CD4-positive, alpha-beta memory T cell (primary cell): ENCODE results near the gene MTUS2. TPM values are rescaled to one million over a fixed set of nuclear protein-coding genes. Genes with fewer than 3 reads are reported as not detected.

Experiments
- CTCF ChIA-PET: fragments of 350-600 bp; sonication (Branson Sonifier 250); formaldehyde crosslinking; loops from one replicate; lab custom pipeline; 2021; ENCODE audit warnings: inconsistent platforms; ENCODE audit not compliant: partially characterized antibody; lab: Charles Lee
- POLR2A ChIA-PET: fragments of 350-600 bp; sonication (Branson Sonifier 250); formaldehyde crosslinking; loops from one replicate; lab custom pipeline; 2021; ENCODE audit not compliant: partially characterized antibody; lab: Charles Lee
- DNase-seq, 5 donors: peaks; one replicate each; pipeline versions ENCODE4 v3.0.0 to v3.0.0-alpha.2; 2020 to 2022; ENCODE audit warnings: mixed read lengths in 1 of 5
- H3K27ac ChIP-seq: one replicate; pipeline ENCODE4 v1.7.0; 2013; ENCODE audit warnings: low read depth, low read length
- H3K27me3 ChIP-seq: 2 replicates; pipeline ENCODE4 v1.7.0; 2013; ENCODE audit warnings: mild to moderate bottlenecking, low read length, moderate library complexity; ENCODE audit not compliant: insufficient read depth
- H3K36me3 ChIP-seq: 2 replicates; pipeline ENCODE4 v1.7.0; 2013; ENCODE audit warnings: mild to moderate bottlenecking, low read length, moderate library complexity; ENCODE audit not compliant: insufficient read depth
- H3K4me1 ChIP-seq: 2 replicates; pipeline ENCODE4 v1.7.0; 2013; ENCODE audit warnings: mild to moderate bottlenecking, low read length, moderate library complexity; ENCODE audit not compliant: insufficient read depth
- H3K4me3 ChIP-seq, 2 donors: one replicate each; pipeline ENCODE4 v1.7.0; 2013; ENCODE audit warnings: low read length in 2 of 2, mild to moderate bottlenecking in 1 of 2
- H3K9me3 ChIP-seq, 2 donors: one replicate each; pipeline ENCODE4 v1.7.0; 2013; ENCODE audit warnings: low read length in 2 of 2, control low read depth in 1 of 2; ENCODE audit not compliant: control insufficient read depth in 1 of 2
- H3K27ac Mint-ChIP-seq, 7 donors: one replicate each; pipeline ENCODE4 v1.8.0; 2020 to 2021; ENCODE audit warnings: mixed read lengths in 7 of 7, mild to moderate bottlenecking in 6 of 7, inconsistent platforms in 3 of 7, moderate library complexity in 3 of 7
- H3K27me3 Mint-ChIP-seq, 2 donors: one replicate each; pipeline ENCODE4 v1.8.0; 2020 to 2021; ENCODE audit warnings: mixed read lengths in 2 of 2
- H3K36me3 Mint-ChIP-seq, 2 donors: one replicate each; pipeline ENCODE4 v1.8.0; 2020 to 2021; ENCODE audit warnings: mixed read lengths in 2 of 2, inconsistent platforms in 1 of 2, mild to moderate bottlenecking in 1 of 2
- H3K4me1 Mint-ChIP-seq, 4 donors: one replicate each; pipeline ENCODE4 v1.8.0; 2020 to 2021; ENCODE audit warnings: mixed read lengths in 4 of 4, mild to moderate bottlenecking in 1 of 4
- H3K4me3 Mint-ChIP-seq, 8 donors: one replicate each; pipeline ENCODE4 v1.8.0; 2020 to 2021; ENCODE audit warnings: mixed read lengths in 8 of 8, mild to moderate bottlenecking in 7 of 8, moderate library complexity in 6 of 8, inconsistent platforms in 3 of 8
- H3K9me3 Mint-ChIP-seq, 8 donors: one replicate each; pipeline ENCODE4 v1.8.0; 2020 to 2021; ENCODE audit warnings: mixed read lengths in 8 of 8, mild to moderate bottlenecking in 5 of 8, inconsistent platforms in 3 of 8, moderate library complexity in 1 of 8
- intact Hi-C: fragments of 100-400 bp; cut with micrococcal nuclease; formaldehyde crosslinking; loops from one replicate; pipeline ENCODE4 v1.15.1; 2023
- polyA plus RNA-seq, 2 donors: library from polyadenylated mRNA; unstranded; fragments of 300-500 nt; fragmentation: Illumina TruSeq; gene quantifications; one replicate each; pipeline ENCODE4 v1.2.3, GENCODE V29; 2021
- total RNA-seq, 2 experiments: library from RNA; stranded (reverse); gene quantifications; one replicate each; pipeline ENCODE4 v1.2.3, GENCODE V29; 2021

The MTUS2 gene
- total and polyA plus RNA-seq, 4 experiments from 2014 or later = 0.12 to 1.1 (median 0.60) TPM

GRCh38 chr13:28918030-28918429 is 97.9 kb downstream of the MTUS2 start:
- intact Hi-C loops = no loop called here
- no peaks in the 10 kb centered on the region for H3K36me3 ChIP-seq
- no peak overlapping the region for H3K27ac ChIP-seq
- Mint-ChIP-seq H3K4me3 (no peak overlapping the region), H3K27ac (no peak overlapping the region), H3K9me3 (peaks cover 5 to 65% (median 44%) of the 10 kb centered on the region in 8 donors), H3K27me3 (peaks cover 4% of the 10 kb centered on the region in 2 donors), H3K4me1 (no peaks in the 10 kb centered on the region), H3K36me3 (no peaks in the 10 kb centered on the region)
- DNase-seq = no peak
- no peak overlapping the region for H3K4me3 ChIP-seq
- no peaks in the 10 kb centered on the region for H3K27me3 ChIP-seq
- no peaks in the 10 kb centered on the region for H3K4me1 ChIP-seq
- H3K9me3 ChIP-seq = no peaks in the 10 kb centered on the region
- POLR2A ChIA-PET = no interaction called here
- CTCF ChIA-PET = no interaction called here

GRCh38 chr13:28922341-28922740 is 102.2 kb downstream of the MTUS2 start:
- Mint-ChIP-seq H3K27me3 (peaks cover under 1 to 2% of the 10 kb centered on the region in 2 donors), H3K36me3 (no peaks in the 10 kb centered on the region), H3K4me3 (no peak overlapping the region), H3K27ac (no peak overlapping the region), H3K9me3 (peaks cover 2 to 43% (median 21%) of the 10 kb centered on the region in 8 donors), H3K4me1 (no peaks in the 10 kb centered on the region)
- ChIA-PET POLR2A (no interaction called here), CTCF (no interaction called here)
- no peaks in the 10 kb centered on the region for H3K27me3 ChIP-seq
- no peaks in the 10 kb centered on the region for H3K9me3 ChIP-seq
- intact Hi-C loops = no loop called here
- H3K27ac ChIP-seq = no peak overlapping the region
- H3K4me3 ChIP-seq = no peak overlapping the region
- no peaks in the 10 kb centered on the region for H3K36me3 ChIP-seq
- H3K4me1 ChIP-seq = no peaks in the 10 kb centered on the region
- no peak for DNase-seq

GRCh38 chr13:28935104-28935503 is 115.0 kb downstream of the MTUS2 start:
- intact Hi-C loops = no loop called here
- Histone ChIP-seq H3K4me1 (no peaks in the 10 kb centered on the region), H3K4me3 (no peak overlapping the region), H3K27me3 (no peaks in the 10 kb centered on the region), H3K27ac (no peak overlapping the region), H3K36me3 (no peaks in the 10 kb centered on the region), H3K9me3 (no peaks in the 10 kb centered on the region)
- Mint-ChIP-seq H3K4me3 (no peak overlapping the region), H3K9me3 (peaks cover 0 to 5% (median 1%) of the 10 kb centered on the region in 8 donors), H3K27ac (no peak overlapping the region), H3K27me3 (peaks cover 1 to 5% of the 10 kb centered on the region in 2 donors), H3K4me1 (no peaks in the 10 kb centered on the region), H3K36me3 (no peaks in the 10 kb centered on the region)
- DNase-seq = no peak
- ChIA-PET CTCF (no interaction called here), POLR2A (no interaction called here)

GRCh38 chr13:28942906-28943305 is 122.8 kb downstream of the MTUS2 start:
- Mint-ChIP-seq H3K9me3 (no peaks in the 10 kb centered on the region), H3K27me3 (peaks cover 2 to 4% of the 10 kb centered on the region in 2 donors), H3K27ac (no peak overlapping the region), H3K36me3 (no peaks in the 10 kb centered on the region), H3K4me3 (no peak overlapping the region), H3K4me1 (no peaks in the 10 kb centered on the region)
- no peaks in the 10 kb centered on the region for H3K4me1 ChIP-seq
- no peaks in the 10 kb centered on the region for H3K9me3 ChIP-seq
- H3K36me3 ChIP-seq = no peaks in the 10 kb centered on the region
- no peaks in the 10 kb centered on the region for H3K27me3 ChIP-seq
- H3K4me3 ChIP-seq = no peak overlapping the region
- CTCF ChIA-PET = no interaction called here
- DNase-seq = no peak
- POLR2A ChIA-PET = no interaction called here
- intact Hi-C loops = no loop called here
- H3K27ac ChIP-seq = no peak overlapping the region

- no peaks in the 10 kb centered on the region for H3K36me3 ChIP-seq
- intact Hi-C loops = no loop called here
- Mint-ChIP-seq H3K4me1 (peaks cover 0 to 1% (median 0%) of the 10 kb centered on the region in 4 donors), H3K27ac (peak overlapping the region in 1 of 7 donors; percentile 13), H3K9me3 (no peaks in the 10 kb centered on the region), H3K36me3 (no peaks in the 10 kb centered on the region), H3K4me3 (no peak overlapping the region), H3K27me3 (no peaks in the 10 kb centered on the region)
- no peaks in the 10 kb centered on the region for H3K27me3 ChIP-seq
- ChIA-PET CTCF (no interaction called here), POLR2A (no interaction called here)
- H3K9me3 ChIP-seq = no peaks in the 10 kb centered on the region
- no peaks in the 10 kb centered on the region for H3K4me1 ChIP-seq
- no peak overlapping the region for H3K4me3 ChIP-seq
- no peak for DNase-seq
- no peak overlapping the region for H3K27ac ChIP-seq
These were observed 133.7 kb downstream of the MTUS2 start for GRCh38 chr13:28953714-28954418.

- intact Hi-C loops = no loop called here
- no peak overlapping the region for H3K27ac ChIP-seq
- H3K4me3 ChIP-seq = no peak overlapping the region
- no peaks in the 10 kb centered on the region for H3K27me3 Mint-ChIP-seq
- no peaks in the 10 kb centered on the region for H3K36me3 ChIP-seq
- peaks cover 0 to 1% (median 0%) of the 10 kb centered on the region in 8 donors for H3K9me3 Mint-ChIP-seq
- no peak for DNase-seq
- no peaks in the 10 kb centered on the region for H3K27me3 ChIP-seq
- peaks cover 0 to 1% (median 0%) of the 10 kb centered on the region in 4 donors for H3K4me1 Mint-ChIP-seq
- H3K4me3 Mint-ChIP-seq = no peak overlapping the region
- H3K9me3 ChIP-seq = no peaks in the 10 kb centered on the region
- ChIA-PET CTCF (no interaction called here), POLR2A (no interaction called here)
- H3K36me3 Mint-ChIP-seq = no peaks in the 10 kb centered on the region
- H3K4me1 ChIP-seq = no peaks in the 10 kb centered on the region
- no peak overlapping the region for H3K27ac Mint-ChIP-seq
These were observed 134.2 kb downstream of the MTUS2 start for GRCh38 chr13:28954419-28954725.

GRCh38 chr13:28954810-28955209 is 134.7 kb downstream of the MTUS2 start:
- no peak for DNase-seq
- Histone ChIP-seq H3K27ac (no peak overlapping the region), H3K27me3 (no peaks in the 10 kb centered on the region), H3K9me3 (no peaks in the 10 kb centered on the region), H3K4me3 (no peak overlapping the region), H3K4me1 (no peaks in the 10 kb centered on the region), H3K36me3 (no peaks in the 10 kb centered on the region)
- Mint-ChIP-seq H3K9me3 (peaks cover 0 to 2% (median 0%) of the 10 kb centered on the region in 8 donors), H3K4me3 (no peak overlapping the region), H3K4me1 (peaks cover 0 to 1% (median 0%) of the 10 kb centered on the region in 4 donors), H3K27ac (no peak overlapping the region), H3K36me3 (no peaks in the 10 kb centered on the region), H3K27me3 (no peaks in the 10 kb centered on the region)
- ChIA-PET CTCF (no interaction called here), POLR2A (no interaction called here)
- intact Hi-C loops = no loop called here
